ENCODE measurements around the gene ME3. TPM values are rescaled to one million over a fixed set of nuclear protein-coding genes. Genes with fewer than 3 reads are reported as not detected.

Gene ME3
- total RNA-seq, 1 donor from 2014 or later = 49.6 TPM

- Histone ChIP-seq H3K27ac (no peak overlapping the region), H3K79me2 (ENCODE audit: low read depth) (no peaks in the 10 kb centered on the region), H3K4me1 (peaks cover 23% of the 10 kb centered on the region), H3K27me3 (no peaks in the 10 kb centered on the region), H3K9ac (no peak overlapping the region), H3K36me3 (no peaks in the 10 kb centered on the region), H3F3A (ENCODE audit: low read depth) (peaks cover 7% of the 10 kb centered on the region), H4K20me1 (ENCODE audit: low read depth) (no peaks in the 10 kb centered on the region), H2AFZ (replicated peaks) (no peak overlapping the region), H3K4me2 (no peak overlapping the region), H3K4me3 (no peak overlapping the region), H3K9me3 (ENCODE audit: low read depth) (no peaks in the 10 kb centered on the region)
- Mint-ChIP-seq H3K36me3 (no peaks in the 10 kb centered on the region), H3K27me3 (ENCODE audit: insufficient read depth, low read depth) (no peaks in the 10 kb centered on the region), H3K27ac (no peak overlapping the region), H3K4me3 (no peak overlapping the region), H3K4me1 (peaks cover 13% of the 10 kb centered on the region), H3K9me3 (no peaks in the 10 kb centered on the region)
- no peak for TF ChIP-seq CTCF (IDR thresholded peaks at IDR 0.05)
- TF ChIP-seq EZH2 (IDR thresholded peaks at IDR 0.05) = no peak
- TF ChIP-seq EZH2phosphoT487 (IDR thresholded peaks at IDR 0.05) = no peak
- DNase-seq (ENCODE audit: low spot score) = no peak
Measured at GRCh38 chr11:86492370-86493010, 179.9 kb downstream of the ME3 start.

- Histone ChIP-seq H3K27ac (no peak overlapping the region), H3K9ac (no peak overlapping the region), H3K4me1 (peaks cover 18% of the 10 kb centered on the region), H3K4me3 (no peak overlapping the region), H3F3A (ENCODE audit: low read depth) (peaks cover 7% of the 10 kb centered on the region), H3K36me3 (no peaks in the 10 kb centered on the region), H3K9me3 (ENCODE audit: low read depth) (no peaks in the 10 kb centered on the region), H3K79me2 (ENCODE audit: low read depth) (no peaks in the 10 kb centered on the region), H4K20me1 (ENCODE audit: low read depth) (no peaks in the 10 kb centered on the region), H3K27me3 (no peaks in the 10 kb centered on the region), H2AFZ (replicated peaks) (no peak overlapping the region), H3K4me2 (no peak overlapping the region)
- H3K36me3 Mint-ChIP-seq = no peaks in the 10 kb centered on the region
- no peaks in the 10 kb centered on the region for H3K27me3 Mint-ChIP-seq (ENCODE audit: insufficient read depth, low read depth)
- peaks cover 13% of the 10 kb centered on the region for H3K4me1 Mint-ChIP-seq
- no peak overlapping the region for H3K27ac Mint-ChIP-seq
- TF ChIP-seq CTCF (IDR thresholded peaks at IDR 0.05) (no peak), EZH2 (IDR thresholded peaks at IDR 0.05) (no peak), EZH2phosphoT487 (IDR thresholded peaks at IDR 0.05) (no peak)
- no peaks in the 10 kb centered on the region for H3K9me3 Mint-ChIP-seq
- H3K4me3 Mint-ChIP-seq = no peak overlapping the region
- DNase-seq (ENCODE audit: low spot score) = no peak
Measured at GRCh38 chr11:86491027-86491426, 181.4 kb downstream of the ME3 start.

GRCh38 chr11:86490582-86490981 is 181.8 kb downstream of the ME3 start:
- no peaks in the 10 kb centered on the region for H3K27me3 Mint-ChIP-seq (ENCODE audit: insufficient read depth, low read depth)
- Histone ChIP-seq H3K9ac (no peak overlapping the region), H3F3A (ENCODE audit: low read depth) (peaks cover 5% of the 10 kb centered on the region), H3K36me3 (no peaks in the 10 kb centered on the region), H3K4me1 (peaks cover 14% of the 10 kb centered on the region), H4K20me1 (ENCODE audit: low read depth) (no peaks in the 10 kb centered on the region), H3K27me3 (no peaks in the 10 kb centered on the region), H3K9me3 (ENCODE audit: low read depth) (no peaks in the 10 kb centered on the region), H3K27ac (no peak overlapping the region), H2AFZ (replicated peaks) (no peak overlapping the region), H3K79me2 (ENCODE audit: low read depth) (no peaks in the 10 kb centered on the region), H3K4me3 (no peak overlapping the region), H3K4me2 (no peak overlapping the region)
- no peaks in the 10 kb centered on the region for H3K9me3 Mint-ChIP-seq
- H3K36me3 Mint-ChIP-seq = no peaks in the 10 kb centered on the region
- H3K27ac Mint-ChIP-seq = no peak overlapping the region
- peaks cover 10% of the 10 kb centered on the region for H3K4me1 Mint-ChIP-seq
- TF ChIP-seq EZH2phosphoT487 (IDR thresholded peaks at IDR 0.05) = no peak
- TF ChIP-seq CTCF (IDR thresholded peaks at IDR 0.05) = no peak
- no peak for TF ChIP-seq EZH2 (IDR thresholded peaks at IDR 0.05)
- no peak for DNase-seq (ENCODE audit: low spot score)
- no peak overlapping the region for H3K4me3 Mint-ChIP-seq

Data from neural progenitor cell (in vitro differentiated cells).